Measurements from ENCODE around the gene SCAP.

- TF ChIP-seq CTCF (IDR thresholded peaks at IDR 0.05) (peak; percentile 71 to 92 (median 91)), POLR2A (IDR thresholded peaks at IDR 0.05) (peak; percentile 8)
These were observed 54.9 kb downstream of the SCAP start for GRCh38 chr3:47420511-47421484.

Measured in ovary (tissue), 3 donors.